UCSD-AML1 (cell line): ENCODE measurements around the gene FANCL.
"Not testable (repeated sequence)": the region's sequence is repeated elsewhere in the genome, so short reads cannot be mapped to it uniquely, and the experiment has no call there.

ENCODE experiments used
- DNase-seq: peaks from one replicate; lab custom pipeline; 2025; ENCODE audit not compliant: unreplicated experiment; lab: John Stamatoyannopoulos, UW

Gene FANCL

GRCh38 chr2:58206785-58207184, 34.3 kb downstream of the FANCL start:
- no peak for DNase-seq

GRCh38 chr2:58204195-58204959, 36.7 kb downstream of the FANCL start:
- DNase-seq: no peak

GRCh38 chr2:58203018-58203417, 38.1 kb downstream of the FANCL start:
- no peak for DNase-seq

- DNase-seq: no peak
Measured at GRCh38 chr2:58202404-58202803, 38.7 kb downstream of the FANCL start.

- DNase-seq: no peak
Measured at GRCh38 chr2:58197894-58198293, 43.2 kb downstream of the FANCL start.

- no peak for DNase-seq
Measured at GRCh38 chr2:58195662-58196061, 45.5 kb downstream of the FANCL start.

- DNase-seq: no peak
Measured at GRCh38 chr2:58194458-58194857, 46.7 kb downstream of the FANCL start.

GRCh38 chr2:58187022-58187421, 54.1 kb downstream of the FANCL start:
- DNase-seq: not testable (repeated sequence)

- DNase-seq: no peak
Measured at GRCh38 chr2:58186501-58186900, 54.6 kb downstream of the FANCL start.

GRCh38 chr2:58182527-58182926, 58.6 kb downstream of the FANCL start:
- no peak for DNase-seq

GRCh38 chr2:58180635-58181034, 60.5 kb downstream of the FANCL start:
- DNase-seq: no peak

- not testable (repeated sequence) for DNase-seq
Measured at GRCh38 chr2:58180175-58180574, 61.0 kb downstream of the FANCL start.

- DNase-seq: not testable (repeated sequence)
Measured at GRCh38 chr2:58177187-58177586, 63.9 kb downstream of the FANCL start.

GRCh38 chr2:58171831-58172230, 69.3 kb downstream of the FANCL start:
- DNase-seq: not testable (repeated sequence)

- DNase-seq: not testable (repeated sequence)
Measured at GRCh38 chr2:58170334-58170933, 70.7 kb downstream of the FANCL start.

GRCh38 chr2:58169845-58170244, 71.3 kb downstream of the FANCL start:
- not testable (repeated sequence) for DNase-seq

- not testable (repeated sequence) for DNase-seq
Measured at GRCh38 chr2:58168130-58168529, 73.0 kb downstream of the FANCL start.

GRCh38 chr2:58163913-58164312, 77.2 kb downstream of the FANCL start:
- DNase-seq: no peak

GRCh38 chr2:58158481-58158880, 82.6 kb downstream of the FANCL start:
- DNase-seq: no peak

- no peak for DNase-seq
Measured at GRCh38 chr2:58157754-58158153, 83.4 kb downstream of the FANCL start.

GRCh38 chr2:58156780-58157179, 84.3 kb downstream of the FANCL start:
- no peak for DNase-seq

- no peak for DNase-seq
Measured at GRCh38 chr2:58155160-58155778, 85.9 kb downstream of the FANCL start.
